Endothelial cell of umbilical vein (primary cell): ENCODE measurements around the gene TMEM255A. TPM values are rescaled to one million over a fixed set of nuclear protein-coding genes. Genes with fewer than 3 reads are reported as not detected.

ENCODE experiments used
- BruUV-seq: library from RNA; stranded (reverse); fragments of 400-500 nt; replicated peaks from 2 replicates; lab custom pipeline; 2021; lab: Mats Ljungman, UMichigan
- CTCF ChIA-PET: fragments of 300-600, 350-600 bp; sonication (Branson Sonifier 250); formaldehyde crosslinking; loops from one replicate; lab custom pipeline; 2021; ENCODE audit warnings: antibody characterized with exemption, inconsistent platforms; lab: Charles Lee
- POLR2A ChIA-PET: fragments of 300-600, 350-600 bp; sonication (Branson Sonifier 250); formaldehyde crosslinking; loops from one replicate; lab custom pipeline; 2021; ENCODE audit warnings: antibody characterized with exemption, inconsistent platforms; lab: Charles Lee
- DNase-seq: peaks from one replicate; pipeline ENCODE4 v3.0.0-alpha.2; 2011; ENCODE audit warnings: low read depth, low spot score
- FAIRE-seq: peaks from 2 replicates; lab custom pipeline; 2011; peaks lifted over from hg19 to GRCh38; lab: Jason Lieb, UNC
- H2AFZ ChIP-seq: 2 replicates; pipeline ENCODE4 v1.6.0; 2012; ENCODE audit warnings: low read depth, low read length, control low read depth, inconsistent platforms
- H3K27ac ChIP-seq: 2 replicates; pipeline ENCODE4 v1.5.1; 2011; ENCODE audit warnings: low read depth, mild to moderate bottlenecking, control low read depth, low read length, moderate library complexity; ENCODE audit not compliant: insufficient read depth
- H3K27me3 ChIP-seq, 2 experiments: 2 replicates each; pipeline versions ENCODE4 v1.6.0 to v1.6.1; 2011; ENCODE audit warnings: low read length in 2 of 2, mixed read lengths in 1 of 2; ENCODE audit not compliant: control insufficient read depth in 2 of 2, insufficient read depth in 2 of 2
- H3K36me3 ChIP-seq, 2 experiments: 2 replicates in 1 of 2; 3 replicates in 1 of 2; pipeline ENCODE4 v1.5.1; 2011; ENCODE audit warnings: low read length in 2 of 2, mild to moderate bottlenecking in 1 of 2, moderate library complexity in 1 of 2; ENCODE audit not compliant: control insufficient read depth in 2 of 2, insufficient read depth in 2 of 2; ENCODE audit errors: extremely low read depth in 1 of 2
- H3K4me1 ChIP-seq: 3 replicates; pipeline ENCODE4 v1.5.1; 2011; ENCODE audit warnings: mild to moderate bottlenecking, low read length; ENCODE audit not compliant: control insufficient read depth, insufficient read depth; ENCODE audit errors: extremely low read depth
- H3K4me2 ChIP-seq: 2 replicates; pipeline ENCODE4 v1.6.1; 2011; ENCODE audit warnings: low read length, control low read depth, mixed read lengths; ENCODE audit not compliant: insufficient read depth
- H3K4me3 ChIP-seq, 3 experiments: fragments of 200-600 bp in 1 of 3; sonication (generic), shearing (Covaris generic) in 1 of 3; replicated peaks in 1 of 3; 2 replicates each; pipeline ENCODE4 v1.5.1; 2011 to 2016; ENCODE audit warnings: control low read depth in 3 of 3, low read length in 3 of 3, mild to moderate bottlenecking in 2 of 3, inconsistent platforms in 1 of 3, low read depth in 1 of 3, moderate library complexity in 1 of 3; ENCODE audit not compliant: insufficient read depth in 1 of 3
- H3K79me2 ChIP-seq: 2 replicates; pipeline ENCODE4 v1.6.0; 2012; ENCODE audit warnings: low read length, inconsistent platforms; ENCODE audit not compliant: control insufficient read depth, insufficient read depth
- H3K9ac ChIP-seq: replicated peaks from 2 replicates; pipeline ENCODE3; 2011; ENCODE audit warnings: low read length, control low read depth; ENCODE audit not compliant: insufficient read depth; ENCODE audit errors: extremely low read depth
- H3K9me1 ChIP-seq: replicated peaks from 3 replicates; pipeline ENCODE4 v1.6.0; 2011; ENCODE audit warnings: mild to moderate bottlenecking, low read length; ENCODE audit not compliant: control insufficient read depth, insufficient read depth; ENCODE audit errors: extremely low read depth
- H3K9me3 ChIP-seq: replicated peaks from 2 replicates; pipeline ENCODE4 v1.5.1; 2012; ENCODE audit warnings: low read length, inconsistent platforms; ENCODE audit not compliant: control insufficient read depth, insufficient read depth
- H4K20me1 ChIP-seq: replicated peaks from 2 replicates; pipeline ENCODE3; 2011; ENCODE audit warnings: mild to moderate bottlenecking, low read length; ENCODE audit not compliant: control insufficient read depth, insufficient read depth; ENCODE audit errors: extremely low read depth
- EZH2 ChIP-seq: IDR thresholded peaks from 2 replicates; pipeline ENCODE4 v1.6.1; 2012; ENCODE audit warnings: borderline replicate concordance, low read depth, mild to moderate bottlenecking, moderate library complexity, low read length, inconsistent platforms; ENCODE audit not compliant: severe bottlenecking
- FOS ChIP-seq: IDR thresholded peaks from 2 replicates; pipeline ENCODE4 v1.6.1; 2011; ENCODE audit warnings: mild to moderate bottlenecking, low read length, moderate library complexity, borderline replicate concordance; ENCODE audit not compliant: insufficient read depth
- GATA2 ChIP-seq: IDR thresholded peaks from 2 replicates; pipeline ENCODE4 v1.7.0; 2011; ENCODE audit warnings: low read depth, mild to moderate bottlenecking, moderate library complexity, mixed read lengths, low read length; ENCODE audit not compliant: insufficient read length, insufficient read depth
- JUN ChIP-seq: IDR thresholded peaks from 2 replicates; pipeline ENCODE4 v1.6.1; 2011; ENCODE audit warnings: borderline replicate concordance, low read depth; ENCODE audit not compliant: insufficient read length, insufficient read depth
- MYC ChIP-seq: IDR thresholded peaks from one replicate; pipeline ENCODE4 v1.6.1; 2011; ENCODE audit warnings: mild to moderate bottlenecking, low read depth, low read length
- POLR2A ChIP-seq: IDR thresholded peaks from 2 replicates; pipeline ENCODE4 v1.6.1; 2012; ENCODE audit warnings: low read depth, mild to moderate bottlenecking, control low read depth, low read length
- POLR2AphosphoS5 ChIP-seq: IDR thresholded peaks from 2 replicates; pipeline ENCODE4 v1.6.1; 2012; ENCODE audit warnings: low read depth, mild to moderate bottlenecking, control low read depth, low read length, moderate library complexity; ENCODE audit not compliant: insufficient read depth
- dilution Hi-C: fragments of 300-500 bp; cut with MboI; formaldehyde crosslinking; loops from one replicate; pipeline ENCODE4 v1.15.0; 2019; ENCODE audit warnings: low sequenced_read_pairs; ENCODE audit not compliant: extremely low pct_ligation_motif_present
- intact Hi-C: fragments of 100-400 bp; cut with micrococcal nuclease; formaldehyde crosslinking; loops from one replicate; pipeline ENCODE4 v1.10.0; 2022
- polyA plus RNA-seq, 4 experiments: library from polyadenylated mRNA; depleted of rRNA in 3 of 4; stranded (reverse) in 3 of 4; unstranded in 1 of 4; fragments of >200 nt; gene quantifications; 2 replicates each; pipeline versions ENCODE4 v1.2.1 to v1.2.3, GENCODE V29; 2011 to 2012; ENCODE audit warnings: missing spikeins in 1 of 4
- total RNA-seq: library from RNA; stranded (reverse); gene quantifications from 2 replicates; pipeline ENCODE4 v1.2.3, GENCODE V29; 2021
- TF ChIP-seq, protein P1 (sequence below): IDR thresholded peaks from 2 replicates; pipeline ENCODE4 v1.6.1; 2011; ENCODE audit not compliant: insufficient read depth, insufficient read length
- TF ChIP-seq, protein P2 (sequence below), 2 donors: IDR thresholded peaks; 1 replicate in 1 of 2; 2 replicates in 1 of 2; pipeline ENCODE4 v1.5.1; 2011; ENCODE audit warnings: low read length in 2 of 2, mild to moderate bottlenecking in 2 of 2, moderate library complexity in 2 of 2, control low read depth in 1 of 2, inconsistent platforms in 1 of 2, low read depth in 1 of 2; ENCODE audit not compliant: insufficient read depth in 1 of 2; ENCODE audit errors: extremely low read depth in 1 of 2

The TMEM255A gene
- total and polyA plus RNA-seq, 2 donors (not counting 3 experiments of a cell fraction or from before 2014, with no cell fraction given) = not detected

DNA sequence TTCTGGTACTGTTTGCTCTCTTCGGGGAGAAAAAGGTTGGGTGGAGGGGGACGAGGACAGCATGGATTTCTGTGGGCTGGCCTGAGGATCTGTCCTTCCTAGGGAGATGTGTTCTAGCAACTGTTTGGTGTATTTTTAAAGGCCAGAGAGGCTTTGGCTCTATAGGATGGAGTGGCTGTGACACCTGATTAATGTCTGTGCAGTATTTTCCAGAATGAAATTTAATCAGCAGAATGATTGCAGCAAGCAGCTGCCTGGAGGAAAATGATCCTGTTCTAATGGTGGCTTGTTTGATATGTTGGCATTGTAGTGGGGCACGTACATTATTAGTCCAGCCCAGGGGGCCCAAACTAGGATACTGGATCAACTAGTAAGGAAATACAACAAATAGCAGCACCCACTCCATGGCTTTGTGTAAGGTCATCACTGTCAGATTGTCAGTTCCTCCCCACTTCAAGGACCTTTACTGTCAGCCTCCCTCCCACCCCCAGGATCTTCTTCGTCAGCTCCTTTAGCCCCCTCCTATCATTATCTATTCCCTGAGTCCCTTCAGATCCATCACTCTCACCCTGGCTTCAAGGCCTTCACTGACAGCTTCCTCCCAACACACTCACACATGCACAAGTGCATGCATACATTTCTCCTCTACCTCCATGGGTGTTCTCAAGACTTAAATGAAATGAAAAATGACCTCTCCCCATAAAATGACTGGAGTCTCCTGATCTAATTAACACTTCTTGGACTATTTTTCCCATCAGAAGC lies 10.4 kb upstream of the TMEM255A start:
- no peak overlapping the region for H3K9ac ChIP-seq
- H3K79me2 ChIP-seq = no peaks in the 10 kb centered on the region
- dilution Hi-C loops (no loop called here), intact Hi-C loops (no loop called here)
- BruUV-seq = no TSS peak
- no peak overlapping the region for H2AFZ ChIP-seq
- no peak overlapping the region for H3K4me3 ChIP-seq
- DNase-seq (no peak), FAIRE-seq (no peak)
- POLR2A ChIA-PET = no interaction called here
- H3K27me3 ChIP-seq = peaks cover 2 to 3% of the 10 kb centered on the region in 2 experiments
- H4K20me1 ChIP-seq = no peaks in the 10 kb centered on the region
- H3K36me3 ChIP-seq = no peaks in the 10 kb centered on the region
- no peaks in the 10 kb centered on the region for H3K9me1 ChIP-seq
- H3K9me3 ChIP-seq = no peaks in the 10 kb centered on the region
- no peak overlapping the region for H3K27ac ChIP-seq
- H3K4me1 ChIP-seq = no peaks in the 10 kb centered on the region
- H3K4me2 ChIP-seq = no peak overlapping the region
- CTCF ChIA-PET = no interaction called here
- no peak for TF ChIP-seq POLR2AphosphoS5
- TF ChIP-seq POLR2A = no peak
- no peak for TF ChIP-seq FOS
- no peak for TF ChIP-seq EZH2
- TF ChIP-seq, protein P1, sequence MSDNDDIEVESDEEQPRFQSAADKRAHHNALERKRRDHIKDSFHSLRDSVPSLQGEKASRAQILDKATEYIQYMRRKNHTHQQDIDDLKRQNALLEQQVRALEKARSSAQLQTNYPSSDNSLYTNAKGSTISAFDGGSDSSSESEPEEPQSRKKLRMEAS = no peak
- TF ChIP-seq JUN = no peak
- TF ChIP-seq MYC = no peak

- Histone ChIP-seq H3K27ac (no peak overlapping the region), H3K9me3 (no peaks in the 10 kb centered on the region), H3K4me1 (no peaks in the 10 kb centered on the region), H3K9me1 (no peaks in the 10 kb centered on the region), H3K4me3 (no peak overlapping the region), H2AFZ (no peak overlapping the region), H3K27me3 (peaks cover 4 to 5% of the 10 kb centered on the region in 2 experiments), H3K9ac (no peak overlapping the region), H3K36me3 (no peaks in the 10 kb centered on the region), H4K20me1 (no peaks in the 10 kb centered on the region), H3K4me2 (no peak overlapping the region), H3K79me2 (no peaks in the 10 kb centered on the region)
- dilution Hi-C loops = no loop called here
- no TSS peak for BruUV-seq
- TF ChIP-seq POLR2A (no peak), FOS (no peak), JUN (no peak), MYC (no peak), POLR2AphosphoS5 (no peak), EZH2 (no peak), GATA2 (no peak)
- TF ChIP-seq, protein P1 = no peak
- TF ChIP-seq, protein P2, sequence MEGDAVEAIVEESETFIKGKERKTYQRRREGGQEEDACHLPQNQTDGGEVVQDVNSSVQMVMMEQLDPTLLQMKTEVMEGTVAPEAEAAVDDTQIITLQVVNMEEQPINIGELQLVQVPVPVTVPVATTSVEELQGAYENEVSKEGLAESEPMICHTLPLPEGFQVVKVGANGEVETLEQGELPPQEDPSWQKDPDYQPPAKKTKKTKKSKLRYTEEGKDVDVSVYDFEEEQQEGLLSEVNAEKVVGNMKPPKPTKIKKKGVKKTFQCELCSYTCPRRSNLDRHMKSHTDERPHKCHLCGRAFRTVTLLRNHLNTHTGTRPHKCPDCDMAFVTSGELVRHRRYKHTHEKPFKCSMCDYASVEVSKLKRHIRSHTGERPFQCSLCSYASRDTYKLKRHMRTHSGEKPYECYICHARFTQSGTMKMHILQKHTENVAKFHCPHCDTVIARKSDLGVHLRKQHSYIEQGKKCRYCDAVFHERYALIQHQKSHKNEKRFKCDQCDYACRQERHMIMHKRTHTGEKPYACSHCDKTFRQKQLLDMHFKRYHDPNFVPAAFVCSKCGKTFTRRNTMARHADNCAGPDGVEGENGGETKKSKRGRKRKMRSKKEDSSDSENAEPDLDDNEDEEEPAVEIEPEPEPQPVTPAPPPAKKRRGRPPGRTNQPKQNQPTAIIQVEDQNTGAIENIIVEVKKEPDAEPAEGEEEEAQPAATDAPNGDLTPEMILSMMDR (IDR thresholded peaks at IDR 0.05; ENCODE audit: extremely low read depth in 1 of 2, insufficient read depth in 1 of 2, low read depth in 1 of 2, low read length in 2 of 2) = no peak
- no peak for DNase-seq
- no peak for FAIRE-seq
- intact Hi-C loops = no loop called here
- ChIA-PET CTCF (no interaction called here), POLR2A (no interaction called here)
Measured at GRCh38 chrX:120318411-120318810, 7.2 kb upstream of the TMEM255A start.
